ENCODE results near the gene ACTR3.

ACTR3 gene

DNA sequence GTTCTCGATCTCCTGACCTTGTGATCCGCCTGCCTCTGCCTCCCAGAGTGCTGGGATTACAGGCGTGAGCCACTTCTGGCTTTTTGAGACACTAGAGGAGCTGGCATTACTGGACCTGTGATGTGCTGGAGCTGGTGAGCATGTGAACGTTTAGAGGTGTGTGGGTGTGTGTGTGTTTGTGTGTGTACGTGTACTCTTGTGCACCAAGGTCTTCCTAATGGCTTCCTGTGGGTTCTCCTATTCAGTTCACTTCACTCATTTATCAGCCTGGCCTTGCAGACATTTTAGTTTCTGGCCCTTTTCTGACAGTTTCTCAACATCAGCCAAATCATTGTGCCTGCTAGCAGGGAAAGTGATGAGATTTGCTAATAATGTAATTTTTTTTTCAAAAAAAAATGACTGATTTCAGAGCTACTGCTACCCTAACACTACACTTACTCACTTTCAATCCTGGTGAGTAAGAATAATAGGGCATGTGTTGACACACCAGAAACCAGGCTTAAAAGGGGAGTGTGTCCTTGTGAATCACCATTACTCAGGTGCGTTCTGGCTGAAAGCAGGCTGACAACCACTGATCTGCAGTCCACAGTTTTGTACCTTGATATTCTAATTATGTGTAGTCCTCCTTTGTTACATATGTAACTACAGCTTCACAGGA is 41.0 kb upstream of the ACTR3 start:
- DNase-seq (ENCODE audit: insufficient read length, low spot score) (no peak), FAIRE-seq (no peak)
- TF ChIP-seq, protein P1, sequence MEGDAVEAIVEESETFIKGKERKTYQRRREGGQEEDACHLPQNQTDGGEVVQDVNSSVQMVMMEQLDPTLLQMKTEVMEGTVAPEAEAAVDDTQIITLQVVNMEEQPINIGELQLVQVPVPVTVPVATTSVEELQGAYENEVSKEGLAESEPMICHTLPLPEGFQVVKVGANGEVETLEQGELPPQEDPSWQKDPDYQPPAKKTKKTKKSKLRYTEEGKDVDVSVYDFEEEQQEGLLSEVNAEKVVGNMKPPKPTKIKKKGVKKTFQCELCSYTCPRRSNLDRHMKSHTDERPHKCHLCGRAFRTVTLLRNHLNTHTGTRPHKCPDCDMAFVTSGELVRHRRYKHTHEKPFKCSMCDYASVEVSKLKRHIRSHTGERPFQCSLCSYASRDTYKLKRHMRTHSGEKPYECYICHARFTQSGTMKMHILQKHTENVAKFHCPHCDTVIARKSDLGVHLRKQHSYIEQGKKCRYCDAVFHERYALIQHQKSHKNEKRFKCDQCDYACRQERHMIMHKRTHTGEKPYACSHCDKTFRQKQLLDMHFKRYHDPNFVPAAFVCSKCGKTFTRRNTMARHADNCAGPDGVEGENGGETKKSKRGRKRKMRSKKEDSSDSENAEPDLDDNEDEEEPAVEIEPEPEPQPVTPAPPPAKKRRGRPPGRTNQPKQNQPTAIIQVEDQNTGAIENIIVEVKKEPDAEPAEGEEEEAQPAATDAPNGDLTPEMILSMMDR (IDR thresholded peaks at IDR 0.05; ENCODE audit: insufficient read depth, missing control alignments), result no peak

DNA sequence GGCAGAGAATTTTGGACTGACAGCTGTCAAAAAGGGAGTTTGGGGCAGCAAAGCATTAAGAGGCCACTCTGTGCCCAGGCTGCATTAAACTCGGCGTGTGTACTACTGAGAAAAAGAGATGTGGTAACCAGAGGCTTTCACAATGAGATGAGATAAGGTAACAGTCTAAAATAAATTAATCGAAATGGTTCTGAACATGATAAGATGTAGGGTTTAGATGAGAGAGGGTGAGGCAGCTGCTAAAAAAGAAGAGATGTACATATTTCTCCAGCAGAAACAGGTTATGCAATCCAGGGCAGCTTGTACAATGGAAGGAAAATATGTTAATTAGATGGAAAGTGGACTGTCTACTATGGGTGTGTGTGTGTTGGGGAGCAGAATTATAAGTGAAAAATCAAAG is 39.2 kb upstream of the ACTR3 start:
- FAIRE-seq (no peak), DNase-seq (ENCODE audit: insufficient read length, low spot score) (no peak)
- TF ChIP-seq, protein P1 (IDR thresholded peaks at IDR 0.05; ENCODE audit: insufficient read depth, missing control alignments), result no peak

DNA sequence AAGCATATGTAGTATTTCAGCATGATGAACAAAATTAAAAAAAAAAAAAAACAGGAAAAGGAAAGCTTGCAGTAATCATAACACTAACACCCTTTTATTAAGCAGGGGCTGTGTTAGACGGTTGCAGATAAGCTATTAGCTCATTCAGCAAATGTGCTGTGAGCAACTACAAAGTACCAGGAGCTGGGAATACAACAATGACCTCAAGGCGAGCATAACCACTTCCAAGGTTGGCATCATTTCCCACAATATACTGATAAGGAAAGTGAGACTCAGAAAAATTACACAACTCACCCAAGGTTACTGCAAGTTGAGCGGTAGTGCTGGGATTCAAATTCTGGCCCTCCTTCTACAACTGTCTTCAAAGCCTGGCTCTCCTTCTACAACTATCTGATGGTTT is 38.2 kb upstream of the ACTR3 start:
- TF ChIP-seq, protein P1 (IDR thresholded peaks at IDR 0.05; ENCODE audit: insufficient read depth, missing control alignments), result no peak
- FAIRE-seq, result no peak
- DNase-seq (ENCODE audit: insufficient read length, low spot score), result no peak

DNA sequence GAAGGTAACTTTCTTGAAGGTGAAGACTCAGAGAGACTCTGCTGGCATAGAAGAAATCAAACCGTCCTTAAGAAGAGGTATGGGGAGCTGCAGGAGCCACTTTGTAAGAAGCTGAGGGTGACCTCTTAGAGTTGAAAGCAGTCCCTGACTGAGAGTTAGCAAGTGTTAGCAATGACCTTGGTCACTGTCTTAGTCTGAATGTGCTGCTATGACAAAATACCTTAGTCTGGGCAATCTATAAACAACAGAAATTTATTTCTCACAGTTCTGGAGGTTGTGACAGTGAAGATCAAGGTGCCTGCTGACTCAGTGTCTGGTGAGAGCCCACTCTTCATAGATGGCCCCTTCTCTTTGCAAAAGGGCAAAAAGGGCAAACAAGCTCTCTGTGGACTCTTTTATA is 35.7 kb upstream of the ACTR3 start:
- TF ChIP-seq, protein P1 (IDR thresholded peaks at IDR 0.05; ENCODE audit: insufficient read depth, missing control alignments), result no peak
- FAIRE-seq (no peak), DNase-seq (ENCODE audit: insufficient read length, low spot score) (no peak)

DNA sequence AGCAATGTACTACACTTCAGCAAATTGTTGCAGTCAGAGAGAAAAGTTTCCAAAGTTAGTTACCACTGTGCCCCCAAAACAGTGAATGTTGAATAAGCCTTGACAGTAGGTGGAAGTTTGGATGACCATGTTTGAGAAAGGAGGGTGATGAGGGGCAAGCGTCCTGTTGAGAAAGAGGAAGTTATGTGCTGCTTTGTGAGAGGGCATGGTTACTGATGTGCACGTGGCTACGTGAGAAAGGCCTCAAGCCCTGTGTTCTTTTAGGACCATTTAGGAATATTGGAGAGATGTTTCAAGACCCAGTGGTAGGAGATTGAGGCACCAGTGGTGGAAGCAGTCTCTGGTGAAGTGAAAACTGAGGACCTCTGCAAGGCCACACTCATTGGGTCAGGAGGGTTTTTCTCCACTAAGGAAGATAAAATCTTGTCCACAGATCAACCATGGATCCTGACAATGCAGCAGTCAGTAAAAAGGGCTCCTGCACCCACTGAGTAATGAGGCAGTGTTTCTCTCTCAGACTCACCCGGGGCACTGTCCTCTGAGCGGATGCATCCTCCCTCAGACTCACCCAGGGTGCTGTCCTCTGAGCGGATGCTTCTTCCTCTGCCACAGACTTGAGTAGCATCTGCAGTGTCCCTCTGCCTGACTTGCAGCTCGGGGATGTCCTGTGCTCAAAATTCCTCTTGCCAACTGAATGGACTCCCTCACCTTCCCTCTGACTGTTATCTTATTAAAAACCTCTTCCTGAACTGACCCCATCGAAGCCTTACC is 34.7 kb upstream of the ACTR3 start:
- TF ChIP-seq, protein P1 (IDR thresholded peaks at IDR 0.05; ENCODE audit: insufficient read depth, missing control alignments), result no peak
- no peak for FAIRE-seq
- DNase-seq (ENCODE audit: insufficient read length, low spot score), result no peak

DNA sequence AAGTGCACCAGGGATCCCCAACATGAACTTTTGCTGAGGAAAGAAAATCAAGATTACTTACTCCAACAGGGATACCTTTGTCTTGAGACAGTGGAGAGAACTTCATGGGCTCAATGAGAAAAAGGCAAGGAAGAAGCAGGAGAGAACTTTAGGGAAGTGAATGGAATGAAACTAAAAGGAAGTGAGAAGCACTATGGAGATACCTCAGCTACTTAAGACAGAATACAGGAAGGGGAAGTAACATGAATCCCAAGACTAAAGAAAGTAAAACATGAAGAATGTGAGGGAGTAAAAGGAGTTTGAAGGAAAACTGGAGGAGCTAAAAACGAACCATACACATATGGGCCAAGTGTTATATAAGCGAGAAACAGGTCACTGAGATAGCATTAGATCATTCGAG is 32.4 kb upstream of the ACTR3 start:
- TF ChIP-seq, protein P1 (IDR thresholded peaks at IDR 0.05; ENCODE audit: insufficient read depth, missing control alignments), result no peak
- DNase-seq (ENCODE audit: insufficient read length, low spot score) (no peak), FAIRE-seq (no peak)

DNA sequence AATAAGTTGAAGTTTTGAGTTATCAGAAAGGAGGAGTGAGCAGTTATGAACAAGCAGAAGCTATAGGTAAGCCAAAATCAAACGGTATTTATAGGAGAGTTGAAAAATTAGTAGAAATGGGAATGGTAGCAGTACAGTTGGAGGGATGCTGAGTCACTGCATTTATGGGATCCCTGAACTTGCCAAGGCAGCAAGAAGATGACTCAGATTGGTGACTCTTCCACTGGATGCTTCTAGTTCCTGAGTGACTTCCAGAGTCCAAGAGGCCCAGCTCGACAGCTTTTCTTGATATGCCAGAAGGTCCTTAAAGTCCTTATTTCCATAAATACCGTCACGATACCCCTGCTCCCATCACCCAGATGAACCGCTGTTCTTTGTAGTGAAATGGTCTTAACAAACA is 31.1 kb upstream of the ACTR3 start:
- DNase-seq (ENCODE audit: insufficient read length, low spot score) (no peak), FAIRE-seq (no peak)
- TF ChIP-seq, protein P1 (IDR thresholded peaks at IDR 0.05; ENCODE audit: insufficient read depth, missing control alignments), result no peak
